Small intestine (tissue), 7 donors: ENCODE measurements around the gene GRIA3. TPM values are rescaled to one million over a fixed set of nuclear protein-coding genes. Genes with fewer than 3 reads are reported as not detected.

Source experiments
- DNase-seq, 2 donors: peaks; one replicate each; pipeline versions ENCODE4 v3.0.0 to v3.0.0-alpha.2; 2013
- FAIRE-seq: peaks from 2 replicates; lab custom pipeline; 2012; peaks lifted over from hg19 to GRCh38; lab: Jason Lieb, UNC
- H3K27ac ChIP-seq, 3 donors: one replicate each; pipeline ENCODE4 v1.5.1; 2013; ENCODE audit warnings: low read length in 2 of 3, mild to moderate bottlenecking in 2 of 3, control low read depth in 1 of 3, inconsistent platforms in 1 of 3, low read depth in 1 of 3, moderate library complexity in 1 of 3
- H3K27me3 ChIP-seq, 3 donors: one replicate each; pipeline ENCODE4 v1.6.1; 2013; ENCODE audit warnings: low read length in 3 of 3, inconsistent platforms in 1 of 3; ENCODE audit not compliant: control insufficient read depth in 3 of 3, insufficient read depth in 3 of 3
- H3K36me3 ChIP-seq, 3 donors: one replicate each; pipeline ENCODE4 v1.6.1; 2013; ENCODE audit warnings: low read length in 3 of 3, inconsistent platforms in 1 of 3, low read depth in 1 of 3, mild to moderate bottlenecking in 1 of 3, moderate library complexity in 1 of 3; ENCODE audit not compliant: control insufficient read depth in 3 of 3, insufficient read depth in 2 of 3
- H3K4me1 ChIP-seq, 3 donors: one replicate each; pipeline ENCODE4 v1.6.1; 2013; ENCODE audit warnings: low read length in 2 of 3, inconsistent platforms in 1 of 3, low read depth in 1 of 3, mild to moderate bottlenecking in 1 of 3, moderate library complexity in 1 of 3; ENCODE audit not compliant: control insufficient read depth in 3 of 3, insufficient read depth in 2 of 3
- H3K4me3 ChIP-seq, 3 donors: one replicate each; pipeline ENCODE4 v1.5.1; 2013; ENCODE audit warnings: low read length in 3 of 3, control low read depth in 1 of 3, inconsistent platforms in 1 of 3, low read depth in 1 of 3, mild to moderate bottlenecking in 1 of 3, moderate library complexity in 1 of 3
- H3K9me3 ChIP-seq, 2 donors: one replicate each; pipeline ENCODE4 v1.6.1; 2013; ENCODE audit warnings: low read depth in 1 of 2, low read length in 1 of 2; ENCODE audit not compliant: control insufficient read depth in 2 of 2, insufficient read depth in 1 of 2
- WGBS, 3 donors: extraction: QIAGEN DNeasy Blood & Tissue Kit; methylation state at CpG; one replicate each; pipeline ENCODE4 v1.1.7; 2013; 5-methylcytosine and 5-hydroxymethylcytosine counted together
- polyA plus RNA-seq, 4 donors: library from polyadenylated mRNA; stranded (reverse) in 3 of 4; unstranded in 1 of 4; fragments of 200-250 nt in 3 of 4; fragments of 120-200 nt in 1 of 4; gene quantifications; one replicate each; pipeline versions ENCODE4 v1.2.1 to v1.2.3, GENCODE V29; 2013
- donor health status: healthy with polysubstance abuse.
- donor health status: control.
- donor health status: control.
- donor health status: Bipolar disorder and iron deficiency.
- donor health status: healthy.

The GRIA3 gene
- polyA plus RNA-seq, 4 donors = 0.22 to 1.0 (median 0.84) TPM; not detected in 1

DNA sequence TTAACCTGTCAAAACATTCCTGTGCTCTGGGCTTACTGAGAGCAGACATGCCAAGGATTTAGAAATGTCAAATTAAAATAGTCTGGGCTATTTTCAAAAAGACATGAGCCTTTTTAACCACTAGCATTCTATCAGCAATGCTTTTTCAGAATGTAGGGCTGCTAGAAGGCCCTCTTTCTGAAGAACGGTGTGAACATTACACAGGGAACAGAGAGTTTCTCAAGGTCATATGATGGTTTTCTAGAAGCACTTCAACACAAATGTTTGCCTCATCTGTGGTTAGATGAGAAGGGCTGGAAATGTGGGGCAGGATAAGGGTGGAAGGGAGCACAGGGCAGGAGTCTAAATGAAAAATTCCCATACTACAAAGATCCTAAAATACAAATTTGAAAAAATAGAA lies 39.3 kb downstream of the GRIA3 start:
- Histone ChIP-seq H3K9me3 (no peaks in the 10 kb centered on the region), H3K4me3 (no peak overlapping the region), H3K27ac (no peak overlapping the region), H3K4me1 (no peaks in the 10 kb centered on the region), H3K36me3 (no peaks in the 10 kb centered on the region), H3K27me3 (no peaks in the 10 kb centered on the region)
- no peak for DNase-seq
- FAIRE-seq = no peak
- 76 to 92% (median 87%) methylated on average over 1 of the region's 1 CpG for WGBS, 3 donors

DNA sequence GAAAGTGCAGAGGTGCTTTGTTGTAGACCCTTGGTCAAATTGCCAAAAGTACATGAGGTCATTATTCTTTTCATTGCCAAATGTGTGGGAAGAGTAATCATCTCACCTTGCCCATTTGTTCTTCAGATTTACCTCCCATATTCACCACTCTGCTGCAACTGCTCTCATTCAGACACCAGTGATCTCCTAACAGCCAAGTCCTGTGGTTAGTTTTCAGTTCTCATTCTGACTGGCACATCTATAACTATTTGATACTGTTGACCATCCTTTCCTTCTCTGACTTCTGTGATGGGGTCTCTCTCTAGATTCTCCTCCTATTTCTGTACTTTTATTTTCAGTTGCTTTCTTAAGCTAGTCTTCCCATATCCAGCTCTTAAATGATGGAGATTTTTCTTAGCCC lies 39.8 kb downstream of the GRIA3 start:
- H3K9me3 ChIP-seq = no peaks in the 10 kb centered on the region
- H3K27ac ChIP-seq = no peak overlapping the region
- DNase-seq = no peak
- FAIRE-seq = no peak
- H3K36me3 ChIP-seq = no peaks in the 10 kb centered on the region
- no peaks in the 10 kb centered on the region for H3K4me1 ChIP-seq
- H3K4me3 ChIP-seq = no peak overlapping the region
- H3K27me3 ChIP-seq = no peaks in the 10 kb centered on the region

DNA sequence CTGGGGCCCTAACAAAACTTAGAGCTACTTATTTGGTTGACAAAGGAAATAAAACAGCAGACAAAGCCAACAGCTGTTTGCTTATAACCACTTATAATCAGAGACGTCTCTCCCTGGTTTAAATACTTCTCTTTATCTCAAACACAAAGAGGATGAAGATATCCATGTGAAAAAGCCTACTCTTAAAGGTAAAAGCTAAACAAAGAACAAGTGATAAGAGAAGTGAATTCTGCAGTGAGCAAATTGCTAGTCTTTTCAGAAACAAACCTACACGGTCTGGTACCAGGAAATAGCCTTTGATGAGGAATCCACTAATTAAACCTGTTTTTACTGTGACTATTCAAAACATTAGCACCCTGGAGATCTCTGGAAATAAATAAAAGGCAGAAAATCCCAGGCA lies 46.7 kb downstream of the GRIA3 start:
- DNase-seq (no peak), FAIRE-seq (no peak)
- H3K36me3 ChIP-seq = no peaks in the 10 kb centered on the region
- H3K4me3 ChIP-seq = no peak overlapping the region
- no peaks in the 10 kb centered on the region for H3K27me3 ChIP-seq
- no peaks in the 10 kb centered on the region for H3K4me1 ChIP-seq
- H3K27ac ChIP-seq = no peak overlapping the region
- 22 to 27% (median 23%) methylated on average over 2 of the region's 2 CpGs for WGBS, 3 donors
- no peaks in the 10 kb centered on the region for H3K9me3 ChIP-seq

DNA sequence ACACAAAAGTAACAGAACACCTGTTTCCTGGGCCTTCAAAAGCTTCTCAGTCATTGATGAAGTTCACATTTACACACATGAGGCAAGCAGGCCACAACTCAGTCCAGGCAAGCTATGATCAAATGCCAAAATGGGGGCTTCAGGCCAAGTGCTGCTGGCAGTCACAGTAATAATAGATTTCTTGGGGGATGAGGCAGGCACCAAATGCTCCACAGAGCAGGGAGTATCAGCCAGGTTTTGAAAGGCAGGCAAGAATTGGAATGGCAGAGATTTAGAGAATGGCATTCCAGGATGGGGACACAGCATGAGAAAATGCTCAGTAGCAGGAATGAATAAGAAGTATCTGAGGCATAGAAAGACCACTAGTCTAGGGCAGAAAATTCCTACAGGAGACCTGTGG lies 52.8 kb downstream of the GRIA3 start:
- Histone ChIP-seq H3K36me3 (no peaks in the 10 kb centered on the region), H3K27ac (no peak overlapping the region), H3K4me1 (no peaks in the 10 kb centered on the region), H3K9me3 (no peaks in the 10 kb centered on the region), H3K27me3 (no peaks in the 10 kb centered on the region), H3K4me3 (no peak overlapping the region)
- FAIRE-seq (no peak), DNase-seq (no peak)

DNA sequence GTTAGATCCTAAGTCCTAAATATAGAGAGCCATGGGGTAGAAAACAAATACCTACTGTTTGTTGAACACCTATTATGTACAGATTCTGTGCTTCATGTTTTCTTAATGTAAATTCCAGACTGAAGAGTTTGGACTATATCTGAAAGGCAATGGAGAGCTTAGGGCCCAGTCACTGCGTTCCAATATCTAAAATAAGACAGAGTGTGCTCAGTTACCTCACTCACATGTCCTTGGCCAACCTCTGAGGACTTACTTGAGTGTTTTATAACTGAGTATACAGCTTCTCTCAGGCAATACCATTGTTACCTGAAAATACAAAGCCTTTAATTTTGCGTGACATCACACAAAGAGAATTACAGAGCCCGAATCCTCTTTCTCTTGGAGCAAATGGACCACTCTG lies 53.2 kb downstream of the GRIA3 start:
- H3K9me3 ChIP-seq = no peaks in the 10 kb centered on the region
- no peaks in the 10 kb centered on the region for H3K36me3 ChIP-seq
- no peak overlapping the region for H3K27ac ChIP-seq
- no peak overlapping the region for H3K4me3 ChIP-seq
- DNase-seq = no peak
- WGBS, 3 donors = 74 to 87% (median 82%) methylated on average over 3 of the region's 3 CpGs
- H3K27me3 ChIP-seq = no peaks in the 10 kb centered on the region
- FAIRE-seq = no peak
- H3K4me1 ChIP-seq = no peaks in the 10 kb centered on the region

DNA sequence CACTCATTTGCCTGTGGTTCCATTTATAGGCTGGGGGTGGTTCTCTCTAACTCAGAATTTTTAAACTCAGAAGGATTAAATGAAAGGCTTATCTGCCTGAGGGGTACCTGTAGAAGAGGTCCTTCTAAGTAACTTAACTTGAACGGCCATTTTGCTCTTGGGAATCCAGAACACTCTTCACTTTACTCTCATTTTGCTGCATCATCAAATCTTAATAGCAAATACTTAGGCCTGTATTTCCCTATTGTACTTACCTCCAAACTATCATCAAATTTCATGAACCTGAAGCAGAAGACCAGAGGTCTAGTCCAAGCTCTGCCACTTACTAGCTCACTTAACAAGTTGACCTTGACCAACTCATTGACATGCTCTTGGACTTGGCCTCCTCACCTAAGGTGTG lies 70.4 kb downstream of the GRIA3 start:
- Histone ChIP-seq H3K27ac (no peak overlapping the region), H3K36me3 (no peaks in the 10 kb centered on the region), H3K27me3 (no peaks in the 10 kb centered on the region), H3K9me3 (no peaks in the 10 kb centered on the region), H3K4me3 (no peak overlapping the region), H3K4me1 (no peaks in the 10 kb centered on the region)
- DNase-seq (no peak), FAIRE-seq (no peak)
- WGBS, 3 donors = 71 to 93% (median 80%) methylated on average over 1 of the region's 1 CpG

DNA sequence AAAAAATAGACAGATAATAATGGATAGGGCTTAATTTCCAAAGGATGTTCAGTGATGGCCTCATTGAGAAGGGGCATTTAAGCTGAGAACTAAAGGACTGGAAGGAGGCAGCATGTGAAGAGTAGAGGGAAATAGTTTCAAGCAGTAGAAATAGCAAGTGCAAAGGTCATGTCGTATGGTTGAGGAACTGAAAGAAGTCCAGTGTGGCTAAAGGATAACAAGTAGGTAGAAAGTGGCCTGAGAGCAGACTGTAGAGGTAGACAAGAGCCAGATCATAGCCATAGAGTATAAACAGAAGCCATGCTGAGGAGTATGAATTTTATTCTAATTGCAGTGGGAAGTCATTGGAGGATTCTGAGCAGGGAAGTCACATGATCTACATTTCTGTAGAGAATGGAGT lies 72.3 kb downstream of the GRIA3 start:
- no peaks in the 10 kb centered on the region for H3K9me3 ChIP-seq
- no peaks in the 10 kb centered on the region for H3K36me3 ChIP-seq
- WGBS, 3 donors = 23 to 44% (median 30%) methylated on average over 1 of the region's 1 CpG
- H3K4me1 ChIP-seq = no peaks in the 10 kb centered on the region
- H3K4me3 ChIP-seq = no peak overlapping the region
- FAIRE-seq (no peak), DNase-seq (no peak)
- H3K27ac ChIP-seq = no peak overlapping the region
- no peaks in the 10 kb centered on the region for H3K27me3 ChIP-seq

DNA sequence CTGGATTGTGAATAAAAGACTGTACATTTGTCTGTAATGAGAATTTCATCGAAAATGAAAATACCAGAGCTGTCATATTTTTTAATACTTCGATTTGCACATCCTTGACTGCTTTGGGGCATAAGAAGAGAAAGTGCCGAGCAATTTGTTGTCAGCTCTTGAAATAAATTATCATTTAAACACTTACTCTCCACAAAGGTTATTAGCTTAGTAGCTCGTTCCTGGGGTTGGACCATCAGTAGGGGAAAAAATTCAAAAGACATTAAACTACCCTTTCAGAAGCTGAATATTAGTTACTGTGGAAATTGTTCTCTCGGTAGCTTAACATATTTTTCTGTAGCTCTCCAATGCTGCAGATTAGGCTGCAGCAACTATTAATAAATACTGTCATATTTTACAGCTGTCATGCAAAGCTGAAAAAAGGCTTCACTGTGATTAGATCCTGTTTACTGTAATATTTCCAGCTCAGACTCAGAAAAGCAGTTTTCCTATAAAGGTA lies 76.9 kb downstream of the GRIA3 start:
- no peaks in the 10 kb centered on the region for H3K36me3 ChIP-seq
- WGBS, 3 donors = 72 to 80% (median 78%) methylated on average over 5 of the region's 5 CpGs
- no peak overlapping the region for H3K27ac ChIP-seq
- no peak overlapping the region for H3K4me3 ChIP-seq
- H3K9me3 ChIP-seq = no peaks in the 10 kb centered on the region
- DNase-seq (no peak), FAIRE-seq (no peak)
- H3K27me3 ChIP-seq = no peaks in the 10 kb centered on the region
- H3K4me1 ChIP-seq = no peaks in the 10 kb centered on the region

DNA sequence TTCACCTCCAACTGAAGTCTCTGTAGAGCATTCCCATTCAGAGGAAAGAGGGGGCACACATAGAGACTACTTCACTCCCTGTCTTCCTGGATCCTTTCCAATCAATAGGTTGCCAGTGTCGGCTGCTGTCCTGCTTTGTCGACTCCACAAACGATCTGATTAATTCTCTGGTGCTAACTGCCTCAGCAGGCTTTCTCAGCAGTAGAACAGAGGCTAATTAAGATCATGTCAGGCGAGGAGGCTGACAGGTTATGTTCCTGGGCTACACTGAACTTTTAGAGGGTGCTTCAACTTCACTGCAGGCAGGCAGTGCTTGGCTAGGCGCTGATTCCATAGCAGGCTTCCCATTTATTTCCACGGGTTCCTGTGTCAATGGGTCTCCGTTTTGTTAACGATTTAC lies 79.2 kb downstream of the GRIA3 start:
- Histone ChIP-seq H3K4me3 (no peak overlapping the region), H3K9me3 (no peaks in the 10 kb centered on the region), H3K4me1 (no peaks in the 10 kb centered on the region), H3K36me3 (no peaks in the 10 kb centered on the region), H3K27me3 (no peaks in the 10 kb centered on the region), H3K27ac (no peak overlapping the region)
- FAIRE-seq (no peak), DNase-seq (no peak)
- 27 to 52% (median 46%) methylated on average over 8 of the region's 8 CpGs for WGBS, 3 donors
